A673 (cell line): ENCODE measurements around the gene UBTD1. TPM values are rescaled to one million over a fixed set of nuclear protein-coding genes. Genes with fewer than 3 reads are reported as not detected.

Source experiments
- BruUV-seq: library from RNA; stranded (reverse); fragments of 400-500 nt; replicated peaks from 2 replicates; lab custom pipeline; 2021; lab: Mats Ljungman, UMichigan
- CTCF ChIA-PET: fragments of 300-600 bp; sonication (Branson Sonifier 250); formaldehyde crosslinking; loops from one replicate; lab custom pipeline; 2022; ENCODE audit warnings: antibody characterized with exemption; lab: Charles Lee
- POLR2A ChIA-PET: fragments of 300-600 bp; sonication (Branson Sonifier 250); formaldehyde crosslinking; loops from one replicate; lab custom pipeline; 2022; ENCODE audit warnings: antibody characterized with exemption; ENCODE audit not compliant: low non-redundant PET; lab: Charles Lee
- DNase-seq: peaks from one replicate; pipeline ENCODE4 v3.0.0-alpha.2; 2015; ENCODE audit warnings: low spot score
- H3K27ac ChIP-seq: fragments of 200-600 bp; sonication (generic); 2 replicates; pipeline ENCODE4 v1.5.1; 2016; ENCODE audit warnings: mixed run types, low read depth, mild to moderate bottlenecking, mixed read lengths, antibody characterized with exemption, low read length; ENCODE audit not compliant: poor library complexity, severe bottlenecking
- H3K27me3 ChIP-seq: fragments of 200-600 bp; sonication (generic); replicated peaks from 2 replicates; pipeline ENCODE4 v1.6.1; 2017; ENCODE audit warnings: mixed run types, low read depth, mild to moderate bottlenecking, mixed read lengths, antibody characterized with exemption, low read length; ENCODE audit not compliant: insufficient read depth, poor library complexity
- H3K36me3 ChIP-seq: fragments of 200-600 bp; sonication (generic); 2 replicates; pipeline ENCODE4 v1.6.1; 2016; ENCODE audit warnings: mixed run types, mild to moderate bottlenecking, mixed read lengths, antibody characterized with exemption, low read length; ENCODE audit not compliant: insufficient read depth, poor library complexity, severe bottlenecking
- H3K4me1 ChIP-seq: fragments of 200-600 bp; sonication (generic); 2 replicates; pipeline ENCODE4 v1.6.1; 2017; ENCODE audit warnings: mixed run types, mild to moderate bottlenecking, mixed read lengths, antibody characterized with exemption, low read length; ENCODE audit not compliant: insufficient read depth, poor library complexity, severe bottlenecking
- H3K4me3 ChIP-seq: fragments of 200-600 bp; sonication (generic); 2 replicates; pipeline ENCODE4 v1.5.1; 2016; ENCODE audit warnings: low read depth, mixed run types, mild to moderate bottlenecking, mixed read lengths, low read length; ENCODE audit not compliant: poor library complexity, severe bottlenecking
- H3K9me3 ChIP-seq: fragments of 200-600 bp; sonication (generic); 2 replicates; pipeline ENCODE4 v1.6.1; 2016; ENCODE audit warnings: mixed run types, low read depth, mild to moderate bottlenecking, mixed read lengths, antibody characterized with exemption, low read length; ENCODE audit not compliant: poor library complexity, severe bottlenecking
- CTCF ChIP-seq: fragments of 300-800, 200-600 bp; sonication (generic); conservative IDR thresholded peaks from 2 replicates; pipeline ENCODE4 v1.5.1; 2017; ENCODE audit warnings: low read depth, mild to moderate bottlenecking, antibody characterized with exemption, low read length, moderate library complexity, mixed read lengths
- EZH2 ChIP-seq: fragments of 200-600 bp; sonication (generic); IDR thresholded peaks from 2 replicates; pipeline ENCODE4 v1.6.1; 2017; ENCODE audit warnings: borderline replicate concordance, low read depth, mild to moderate bottlenecking, mixed read lengths, antibody characterized with exemption, low read length; ENCODE audit not compliant: poor library complexity, severe bottlenecking
- intact Hi-C: fragments of 100-400 bp; cut with micrococcal nuclease; formaldehyde crosslinking; loops from one replicate; pipeline ENCODE4 v1.10.0; 2022; ENCODE audit not compliant: unreplicated experiment
- total RNA-seq: library from RNA; stranded (reverse); gene quantifications from 2 replicates; pipeline ENCODE4 v1.2.3, GENCODE V29; 2021

UBTD1 gene
- total RNA-seq, 1 experiment from 2014 or later, result 3.1 TPM

GRCh38 chr10:97483921-97484320 is 14.8 kb upstream of the UBTD1 start:
- no peaks in the 10 kb centered on the region for H3K4me1 ChIP-seq
- no peak overlapping the region for H3K27ac ChIP-seq
- intact Hi-C loops, result no loop called here
- DNase-seq, result no peak
- BruUV-seq, result no TSS peak
- no peaks in the 10 kb centered on the region for H3K27me3 ChIP-seq
- no peak overlapping the region for H3K4me3 ChIP-seq
- POLR2A ChIA-PET, result no interaction called here
- TF ChIP-seq CTCF, result no peak
- TF ChIP-seq EZH2, result no peak
- no peaks in the 10 kb centered on the region for H3K9me3 ChIP-seq
- CTCF ChIA-PET, result interaction anchor here (0.6 kb wide), 1 partner anchor 461 kb away, joined by 3 read pairs; no protein-coding TSS in a partner anchor
- peaks cover 16% of the 10 kb centered on the region for H3K36me3 ChIP-seq

GRCh38 chr10:97485647-97486281 is 13.0 kb upstream of the UBTD1 start:
- no TSS peak for BruUV-seq
- Histone ChIP-seq H3K27me3 (no peaks in the 10 kb centered on the region), H3K36me3 (peaks cover 5% of the 10 kb centered on the region), H3K4me1 (no peaks in the 10 kb centered on the region), H3K4me3 (no peak overlapping the region), H3K27ac (no peak overlapping the region), H3K9me3 (no peaks in the 10 kb centered on the region)
- POLR2A ChIA-PET, result no interaction called here
- CTCF ChIA-PET, result interaction anchor here (0.6 kb wide), 1 partner anchor 235 kb away, joined by 4 read pairs; no protein-coding TSS in a partner anchor
- intact Hi-C loops, result no loop called here
- TF ChIP-seq CTCF (no peak), EZH2 (no peak)
- no peak for DNase-seq

- no peaks in the 10 kb centered on the region for H3K9me3 ChIP-seq
- TF ChIP-seq CTCF, result no peak
- no peak for TF ChIP-seq EZH2
- DNase-seq, result no peak
- no peaks in the 10 kb centered on the region for H3K36me3 ChIP-seq
- H3K4me1 ChIP-seq, result no peaks in the 10 kb centered on the region
- BruUV-seq, result no TSS peak
- H3K27me3 ChIP-seq, result no peaks in the 10 kb centered on the region
- ChIA-PET CTCF (no interaction called here), POLR2A (no interaction called here)
- H3K4me3 ChIP-seq, result no peak overlapping the region
- H3K27ac ChIP-seq, result no peak overlapping the region
- intact Hi-C loops, result no loop called here
These were observed 8.1 kb upstream of the UBTD1 start for GRCh38 chr10:97490592-97490991.
